HEK293 (cell line): Measurements from ENCODE around the gene TNFRSF14.
A peak's percentile ranks its signal among the peaks of the same experiment; 100 is the strongest.

Experiments
- CTCF ChIA-PET: fragments of 350-600 bp; formaldehyde crosslinking; extraction: SDS; loops from one replicate; lab custom pipeline; 2021; ENCODE audit warnings: antibody characterized with exemption; lab: Yijun Ruan, JAX
- POLR2A ChIA-PET: fragments of 300-600 bp; formaldehyde crosslinking; extraction: SDS; loops from one replicate; lab custom pipeline; 2020; ENCODE audit warnings: antibody characterized with exemption, inconsistent platforms; lab: Yijun Ruan, JAX
- H3K27ac ChIP-seq: fragments of 200-500 bp; sonication (Bioruptor generic); 2 replicates; pipeline ENCODE4 v1.5.1; 2014; ENCODE audit warnings: low read depth, low read length, control low read depth, inconsistent platforms; ENCODE audit errors: extremely low read depth
- H3K36me3 ChIP-seq, 2 experiments: fragments of 200-500 bp in 1 of 2; sonication (Bioruptor generic) in 1 of 2; 1 replicate in 1 of 2; 2 replicates in 1 of 2; pipeline ENCODE4 v1.5.1; 2014 to 2017; ENCODE audit warnings: inconsistent platforms in 2 of 2, low read length in 2 of 2; ENCODE audit not compliant: control insufficient read depth in 2 of 2, insufficient read depth in 1 of 2
- H3K4me1 ChIP-seq: fragments of 200-500 bp; sonication (Bioruptor generic); 2 replicates; pipeline ENCODE4 v1.5.1; 2014; ENCODE audit warnings: mild to moderate bottlenecking, low read length, inconsistent platforms; ENCODE audit not compliant: control insufficient read depth, insufficient read depth
- H3K4me3 ChIP-seq: 2 replicates; pipeline ENCODE4 v1.5.1; 2011; ENCODE audit warnings: low read depth, mild to moderate bottlenecking, control low read depth, low read length, moderate library complexity
- H3K9me3 ChIP-seq: fragments of 200-500 bp; sonication (Bioruptor generic); 2 replicates; pipeline ENCODE4 v1.5.1; 2014; ENCODE audit warnings: low read depth, low read length, inconsistent platforms; ENCODE audit not compliant: control insufficient read depth, insufficient read depth
- GLIS2 ChIP-seq: fragments of 450-650 bp; formaldehyde crosslinking; IDR thresholded peaks from 2 replicates; pipeline ENCODE4 v1.5.1; 2016; ENCODE audit warnings: missing biosample characterization, missing genetic modification characterization
- KLF1 ChIP-seq: fragments of 450-650 bp; formaldehyde crosslinking; IDR thresholded peaks from 2 replicates; pipeline ENCODE4 v1.5.1; 2016; ENCODE audit warnings: missing biosample characterization, missing genetic modification characterization
- KLF10 ChIP-seq: fragments of 450-650 bp; IDR thresholded peaks from 2 replicates; pipeline ENCODE4 v1.5.1; 2018; ENCODE audit warnings: missing biosample characterization, mild to moderate bottlenecking, missing genetic modification characterization
- KLF16 ChIP-seq: fragments of 450-650 bp; formaldehyde crosslinking; IDR thresholded peaks from 2 replicates; pipeline ENCODE4 v1.5.1; 2017; ENCODE audit warnings: missing biosample characterization, missing genetic modification characterization
- ZFHX2 ChIP-seq: fragments of 450-650 bp; formaldehyde crosslinking; conservative IDR thresholded peaks from 2 replicates; pipeline ENCODE4 v1.5.1; 2016; ENCODE audit warnings: missing biosample characterization, missing genetic modification characterization
- ZIC2 ChIP-seq: fragments of 450-650 bp; formaldehyde crosslinking; IDR thresholded peaks from 2 replicates; pipeline ENCODE4 v1.5.1; 2016; ENCODE audit warnings: missing biosample characterization, missing genetic modification characterization
- ZNF114 ChIP-seq: fragments of 450-650 bp; formaldehyde crosslinking; IDR thresholded peaks from 2 replicates; pipeline ENCODE4 v1.5.0; 2017; ENCODE audit warnings: missing biosample characterization, missing genetic modification characterization
- ZNF133 ChIP-seq: fragments of 450-650 bp; formaldehyde crosslinking; IDR thresholded peaks from 2 replicates; pipeline ENCODE4 v1.5.1; 2016; ENCODE audit warnings: missing biosample characterization, missing genetic modification characterization
- ZNF2 ChIP-seq: fragments of 450-650 bp; formaldehyde crosslinking; IDR thresholded peaks from 2 replicates; pipeline ENCODE4 v1.5.1; 2016; ENCODE audit warnings: missing biosample characterization, missing genetic modification characterization
- ZNF48 ChIP-seq: fragments of 450-650 bp; formaldehyde crosslinking; IDR thresholded peaks from 2 replicates; pipeline ENCODE4 v1.5.1; 2016; ENCODE audit warnings: missing biosample characterization, missing genetic modification characterization
- ZNF561 ChIP-seq: fragments of 450-650 bp; IDR thresholded peaks from 2 replicates; pipeline ENCODE4 v1.5.1; 2018; ENCODE audit warnings: missing biosample characterization, missing genetic modification characterization, borderline replicate concordance
- ZNF623 ChIP-seq: fragments of 450-650 bp; formaldehyde crosslinking; IDR thresholded peaks from 2 replicates; pipeline ENCODE4 v1.5.1; 2016; ENCODE audit warnings: missing biosample characterization, missing genetic modification characterization
- TF ChIP-seq, protein P1 (sequence below): fragments of 450-650 bp; formaldehyde crosslinking; IDR thresholded peaks from 2 replicates; pipeline ENCODE4 v1.5.1; 2016; ENCODE audit warnings: missing biosample characterization, missing genetic modification characterization, borderline replicate concordance
- TF ChIP-seq, protein P2 (sequence below): fragments of 450-650 bp; formaldehyde crosslinking; IDR thresholded peaks from 2 replicates; pipeline ENCODE4; 2016; ENCODE audit warnings: missing biosample characterization, missing genetic modification characterization
- TF ChIP-seq, protein P3 (sequence below): fragments of 450-650 bp; formaldehyde crosslinking; IDR thresholded peaks from 2 replicates; pipeline ENCODE4 v1.5.1; 2016; ENCODE audit warnings: missing biosample characterization, missing genetic modification characterization
- TF ChIP-seq, protein P4 (sequence below): fragments of 450-650 bp; formaldehyde crosslinking; IDR thresholded peaks from 2 replicates; pipeline ENCODE4 v1.5.1; 2016; ENCODE audit warnings: missing biosample characterization, missing genetic modification characterization
- TF ChIP-seq, protein P5 (sequence below): fragments of 450-650 bp; formaldehyde crosslinking; IDR thresholded peaks from 2 replicates; pipeline ENCODE4 v1.5.1; 2017; ENCODE audit warnings: missing biosample characterization, missing genetic modification characterization

TNFRSF14 gene

DNA sequence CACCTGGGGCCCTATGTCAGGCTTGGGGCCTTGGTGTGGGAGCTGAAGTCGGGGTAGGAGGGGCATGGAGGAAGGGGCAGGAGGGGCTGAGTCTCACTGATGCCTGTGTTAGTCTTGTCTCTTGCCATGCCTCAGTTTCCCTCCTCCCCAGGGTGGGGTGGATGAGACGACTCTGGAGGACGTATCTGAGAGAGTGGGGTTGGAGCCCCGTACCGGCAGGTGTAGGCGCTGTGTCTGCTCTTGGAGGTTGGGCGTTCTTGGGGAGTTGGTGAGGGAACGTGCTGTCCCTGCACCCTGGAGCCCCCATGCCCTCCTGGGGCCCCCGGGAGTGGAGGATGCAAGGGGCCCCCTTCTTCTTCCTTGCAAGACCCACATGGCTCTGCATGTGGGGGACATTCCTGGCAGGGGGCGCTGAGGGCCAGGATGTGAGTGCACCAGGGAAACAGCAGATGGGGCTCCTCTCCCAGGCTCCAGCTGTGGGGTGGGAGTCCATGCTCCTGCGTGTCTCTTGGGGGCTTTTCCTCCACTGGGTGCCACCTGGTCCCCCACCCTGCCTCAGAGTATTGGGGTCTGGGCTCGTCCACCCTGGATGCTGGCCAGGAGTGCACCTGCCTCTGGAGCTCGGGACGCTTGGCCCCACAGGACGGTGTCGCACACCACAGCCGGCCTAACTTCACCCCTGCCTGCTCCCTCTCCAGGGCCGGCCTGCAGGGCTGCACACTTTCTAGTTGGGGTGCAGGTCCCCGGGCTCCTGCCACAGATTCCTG lies 1.4 kb upstream of the TNFRSF14 start (continued):
- TF ChIP-seq KLF10 = no peak

DNA sequence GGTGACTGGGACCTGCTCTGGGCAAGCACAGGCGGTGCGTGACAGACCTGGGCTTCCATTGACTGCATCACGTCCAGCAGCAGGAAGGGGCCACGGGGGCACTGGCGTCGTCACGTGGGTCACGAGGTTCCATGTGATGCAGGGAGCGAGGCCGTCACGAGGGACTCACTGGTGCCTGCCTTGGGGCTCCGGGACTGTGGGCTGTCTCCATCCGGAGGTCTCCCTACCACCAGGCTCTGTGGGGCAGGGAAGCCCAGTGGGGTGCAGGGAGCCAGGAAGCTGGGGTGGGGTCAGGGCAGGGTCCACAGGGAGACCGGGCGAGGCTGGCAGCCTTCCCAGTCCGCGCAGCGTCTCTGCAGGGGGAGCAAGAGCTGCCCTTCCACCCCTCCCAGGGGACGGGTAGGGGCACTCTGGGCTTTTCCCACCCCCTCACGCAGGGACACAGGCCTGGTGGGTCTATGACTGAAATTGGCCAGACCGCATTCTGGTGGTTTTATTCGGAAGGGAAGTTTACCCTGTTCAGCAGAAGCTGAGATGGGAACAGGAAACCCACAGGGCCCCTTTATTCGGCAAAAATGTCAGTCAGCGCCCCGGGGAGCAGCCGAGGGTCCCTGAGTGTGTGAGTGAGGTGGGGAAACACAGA lies 416 bp upstream of the TNFRSF14 start:
- no peaks in the 10 kb centered on the region for H3K4me1 ChIP-seq
- no peaks in the 10 kb centered on the region for H3K9me3 ChIP-seq
- H3K27ac ChIP-seq = no peak overlapping the region
- ChIA-PET CTCF (interaction anchor here (0.8 kb wide), 1 partner anchor 230 kb away, joined by 3 read pairs; no protein-coding TSS in a partner anchor), POLR2A (interaction anchor here (0.5 kb wide), 1 partner anchor 167 kb away, joined by 3 read pairs; no protein-coding TSS in a partner anchor)
- H3K36me3 ChIP-seq = no peaks in the 10 kb centered on the region
- TF ChIP-seq, protein P1, sequence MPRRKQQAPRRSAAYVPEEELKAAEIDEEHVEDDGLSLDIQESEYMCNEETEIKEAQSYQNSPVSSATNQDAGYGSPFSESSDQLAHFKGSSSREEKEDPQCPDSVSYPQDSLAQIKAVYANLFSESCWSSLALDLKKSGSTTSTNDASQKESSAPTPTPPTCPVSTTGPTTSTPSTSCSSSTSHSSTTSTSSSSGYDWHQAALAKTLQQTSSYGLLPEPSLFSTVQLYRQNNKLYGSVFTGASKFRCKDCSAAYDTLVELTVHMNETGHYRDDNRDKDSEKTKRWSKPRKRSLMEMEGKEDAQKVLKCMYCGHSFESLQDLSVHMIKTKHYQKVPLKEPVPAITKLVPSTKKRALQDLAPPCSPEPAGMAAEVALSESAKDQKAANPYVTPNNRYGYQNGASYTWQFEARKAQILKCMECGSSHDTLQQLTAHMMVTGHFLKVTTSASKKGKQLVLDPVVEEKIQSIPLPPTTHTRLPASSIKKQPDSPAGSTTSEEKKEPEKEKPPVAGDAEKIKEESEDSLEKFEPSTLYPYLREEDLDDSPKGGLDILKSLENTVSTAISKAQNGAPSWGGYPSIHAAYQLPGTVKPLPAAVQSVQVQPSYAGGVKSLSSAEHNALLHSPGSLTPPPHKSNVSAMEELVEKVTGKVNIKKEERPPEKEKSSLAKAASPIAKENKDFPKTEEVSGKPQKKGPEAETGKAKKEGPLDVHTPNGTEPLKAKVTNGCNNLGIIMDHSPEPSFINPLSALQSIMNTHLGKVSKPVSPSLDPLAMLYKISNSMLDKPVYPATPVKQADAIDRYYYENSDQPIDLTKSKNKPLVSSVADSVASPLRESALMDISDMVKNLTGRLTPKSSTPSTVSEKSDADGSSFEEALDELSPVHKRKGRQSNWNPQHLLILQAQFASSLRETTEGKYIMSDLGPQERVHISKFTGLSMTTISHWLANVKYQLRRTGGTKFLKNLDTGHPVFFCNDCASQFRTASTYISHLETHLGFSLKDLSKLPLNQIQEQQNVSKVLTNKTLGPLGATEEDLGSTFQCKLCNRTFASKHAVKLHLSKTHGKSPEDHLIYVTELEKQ (tag by site-specific recombination) = no peak
- no peak for TF ChIP-seq ZNF133 (tag by site-specific recombination)
- no peak for TF ChIP-seq KLF16 (tag by site-specific recombination)
- TF ChIP-seq ZIC2 (tag by site-specific recombination) = peak; percentile 50
- TF ChIP-seq GLIS2 (tag by site-specific recombination) = peak; percentile 67
- peak; percentile 31; the same call in 1 of the 2 replicates for TF ChIP-seq KLF1 (tag by site-specific recombination)
- TF ChIP-seq ZNF114 = no peak
- no peak for TF ChIP-seq ZNF48 (tag by site-specific recombination)
- no peak for TF ChIP-seq ZNF561 (tag by site-specific recombination)
- TF ChIP-seq, protein P2, sequence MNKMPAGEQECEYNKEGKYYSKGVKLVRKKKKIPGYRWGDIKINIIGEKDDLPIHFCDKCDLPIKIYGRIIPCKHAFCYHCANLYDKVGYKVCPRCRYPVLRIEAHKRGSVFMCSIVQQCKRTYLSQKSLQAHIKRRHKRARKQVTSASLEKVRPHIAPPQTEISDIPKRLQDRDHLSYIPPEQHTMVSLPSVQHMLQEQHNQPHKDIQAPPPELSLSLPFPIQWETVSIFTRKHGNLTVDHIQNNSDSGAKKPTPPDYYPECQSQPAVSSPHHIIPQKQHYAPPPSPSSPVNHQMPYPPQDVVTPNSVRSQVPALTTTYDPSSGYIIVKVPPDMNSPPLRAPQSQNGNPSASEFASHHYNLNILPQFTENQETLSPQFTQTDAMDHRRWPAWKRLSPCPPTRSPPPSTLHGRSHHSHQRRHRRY (tag by site-specific recombination) = no peak
- TF ChIP-seq ZNF623 (tag by site-specific recombination) = no peak
- TF ChIP-seq, protein P3, sequence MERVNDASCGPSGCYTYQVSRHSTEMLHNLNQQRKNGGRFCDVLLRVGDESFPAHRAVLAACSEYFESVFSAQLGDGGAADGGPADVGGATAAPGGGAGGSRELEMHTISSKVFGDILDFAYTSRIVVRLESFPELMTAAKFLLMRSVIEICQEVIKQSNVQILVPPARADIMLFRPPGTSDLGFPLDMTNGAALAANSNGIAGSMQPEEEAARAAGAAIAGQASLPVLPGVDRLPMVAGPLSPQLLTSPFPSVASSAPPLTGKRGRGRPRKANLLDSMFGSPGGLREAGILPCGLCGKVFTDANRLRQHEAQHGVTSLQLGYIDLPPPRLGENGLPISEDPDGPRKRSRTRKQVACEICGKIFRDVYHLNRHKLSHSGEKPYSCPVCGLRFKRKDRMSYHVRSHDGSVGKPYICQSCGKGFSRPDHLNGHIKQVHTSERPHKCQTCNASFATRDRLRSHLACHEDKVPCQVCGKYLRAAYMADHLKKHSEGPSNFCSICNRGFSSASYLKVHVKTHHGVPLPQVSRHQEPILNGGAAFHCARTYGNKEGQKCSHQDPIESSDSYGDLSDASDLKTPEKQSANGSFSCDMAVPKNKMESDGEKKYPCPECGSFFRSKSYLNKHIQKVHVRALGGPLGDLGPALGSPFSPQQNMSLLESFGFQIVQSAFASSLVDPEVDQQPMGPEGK (tag by site-specific recombination) = peak; percentile 30
- no peak overlapping the region for H3K4me3 ChIP-seq

DNA sequence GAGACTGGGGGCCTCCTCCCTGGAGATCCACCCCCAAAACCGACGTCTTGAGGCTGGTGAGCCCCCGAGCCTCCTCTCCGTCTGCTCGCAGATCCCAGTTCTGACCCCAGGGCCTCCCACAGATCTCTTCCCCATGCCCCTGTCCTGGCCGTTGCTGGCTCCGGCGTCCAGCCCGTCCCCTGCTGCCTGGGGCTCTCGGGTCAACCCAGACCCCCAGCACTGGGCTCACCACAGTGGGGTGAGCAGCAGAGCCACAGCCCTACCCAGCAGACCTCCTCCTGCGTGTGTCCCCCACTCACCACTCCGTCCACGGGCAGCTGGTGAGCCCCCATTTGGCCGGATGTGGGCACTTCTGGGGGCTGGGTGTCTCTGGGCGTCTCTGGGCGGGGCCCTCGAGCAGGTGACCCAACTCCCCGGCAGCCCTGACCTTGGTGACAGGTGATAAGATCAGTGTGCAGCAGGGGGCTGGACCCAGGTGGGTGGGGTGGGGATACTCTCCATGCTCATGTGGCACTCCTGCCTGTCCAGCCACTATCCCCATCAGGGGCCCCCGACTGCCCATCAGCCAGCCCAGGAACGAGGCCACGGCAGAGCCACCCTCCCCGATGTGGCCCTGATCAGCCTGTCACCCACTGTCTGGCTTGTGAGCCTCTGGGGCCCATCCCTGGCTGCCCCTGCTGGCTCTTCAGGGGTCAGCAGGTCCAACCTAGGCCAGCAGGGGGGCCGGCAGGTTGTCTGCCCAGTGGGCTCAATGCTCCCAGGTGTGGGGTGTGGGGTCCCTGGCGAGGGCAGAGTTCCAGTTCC lies 709 bp downstream of the TNFRSF14 start:
- H3K27ac ChIP-seq = no peak overlapping the region
- POLR2A ChIA-PET = no interaction called here
- no peak overlapping the region for H3K4me3 ChIP-seq
- TF ChIP-seq ZNF2 = no peak
- TF ChIP-seq, protein P4, sequence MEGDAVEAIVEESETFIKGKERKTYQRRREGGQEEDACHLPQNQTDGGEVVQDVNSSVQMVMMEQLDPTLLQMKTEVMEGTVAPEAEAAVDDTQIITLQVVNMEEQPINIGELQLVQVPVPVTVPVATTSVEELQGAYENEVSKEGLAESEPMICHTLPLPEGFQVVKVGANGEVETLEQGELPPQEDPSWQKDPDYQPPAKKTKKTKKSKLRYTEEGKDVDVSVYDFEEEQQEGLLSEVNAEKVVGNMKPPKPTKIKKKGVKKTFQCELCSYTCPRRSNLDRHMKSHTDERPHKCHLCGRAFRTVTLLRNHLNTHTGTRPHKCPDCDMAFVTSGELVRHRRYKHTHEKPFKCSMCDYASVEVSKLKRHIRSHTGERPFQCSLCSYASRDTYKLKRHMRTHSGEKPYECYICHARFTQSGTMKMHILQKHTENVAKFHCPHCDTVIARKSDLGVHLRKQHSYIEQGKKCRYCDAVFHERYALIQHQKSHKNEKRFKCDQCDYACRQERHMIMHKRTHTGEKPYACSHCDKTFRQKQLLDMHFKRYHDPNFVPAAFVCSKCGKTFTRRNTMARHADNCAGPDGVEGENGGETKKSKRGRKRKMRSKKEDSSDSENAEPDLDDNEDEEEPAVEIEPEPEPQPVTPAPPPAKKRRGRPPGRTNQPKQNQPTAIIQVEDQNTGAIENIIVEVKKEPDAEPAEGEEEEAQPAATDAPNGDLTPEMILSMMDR (tag by site-specific recombination) = peak; percentile 8; the same call in 1 of the 2 replicates
- TF ChIP-seq, protein P5, sequence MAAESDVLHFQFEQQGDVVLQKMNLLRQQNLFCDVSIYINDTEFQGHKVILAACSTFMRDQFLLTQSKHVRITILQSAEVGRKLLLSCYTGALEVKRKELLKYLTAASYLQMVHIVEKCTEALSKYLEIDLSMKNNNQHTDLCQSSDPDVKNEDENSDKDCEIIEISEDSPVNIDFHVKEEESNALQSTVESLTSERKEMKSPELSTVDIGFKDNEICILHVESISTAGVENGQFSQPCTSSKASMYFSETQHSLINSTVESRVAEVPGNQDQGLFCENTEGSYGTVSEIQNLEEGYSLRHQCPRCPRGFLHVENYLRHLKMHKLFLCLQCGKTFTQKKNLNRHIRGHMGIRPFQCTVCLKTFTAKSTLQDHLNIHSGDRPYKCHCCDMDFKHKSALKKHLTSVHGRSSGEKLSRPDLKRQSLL (tag by site-specific recombination) = peak; percentile 80
- TF ChIP-seq ZFHX2 (tag by site-specific recombination) = no peak
- CTCF ChIA-PET = no interaction called here
- H3K9me3 ChIP-seq = no peaks in the 10 kb centered on the region
- H3K36me3 ChIP-seq = no peaks in the 10 kb centered on the region
- no peaks in the 10 kb centered on the region for H3K4me1 ChIP-seq
